ENCODE results near the gene FMNL2. TPM values are rescaled to one million over a fixed set of nuclear protein-coding genes. Genes with fewer than 3 reads are reported as not detected.

Gene FMNL2
- total and polyA plus RNA-seq, 4 donors, result 18.8 to 81.4 (median 38.4) TPM

DNA sequence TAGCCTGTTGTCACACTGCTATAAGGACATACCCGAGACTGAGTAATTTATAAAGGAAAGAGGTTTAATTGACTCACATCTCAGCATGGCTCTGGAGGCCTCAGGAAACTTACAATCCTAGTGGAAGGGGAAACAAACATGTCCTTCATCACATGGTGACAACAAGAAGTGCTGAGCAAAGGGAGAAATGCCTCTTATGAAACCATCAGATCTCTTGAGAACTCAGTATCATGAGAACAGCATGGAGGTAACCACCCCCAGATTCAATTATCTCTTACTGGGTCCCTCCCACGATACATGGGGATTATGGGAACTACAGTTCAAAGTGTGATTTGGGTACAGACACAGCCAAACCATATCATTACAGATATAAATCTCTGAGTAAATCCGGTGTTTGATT, 233.6 kb downstream of the FMNL2 start:
- no peak for ATAC-seq (ENCODE audit: insufficient read depth, low FRiP score)
- TF ChIP-seq, protein P1, sequence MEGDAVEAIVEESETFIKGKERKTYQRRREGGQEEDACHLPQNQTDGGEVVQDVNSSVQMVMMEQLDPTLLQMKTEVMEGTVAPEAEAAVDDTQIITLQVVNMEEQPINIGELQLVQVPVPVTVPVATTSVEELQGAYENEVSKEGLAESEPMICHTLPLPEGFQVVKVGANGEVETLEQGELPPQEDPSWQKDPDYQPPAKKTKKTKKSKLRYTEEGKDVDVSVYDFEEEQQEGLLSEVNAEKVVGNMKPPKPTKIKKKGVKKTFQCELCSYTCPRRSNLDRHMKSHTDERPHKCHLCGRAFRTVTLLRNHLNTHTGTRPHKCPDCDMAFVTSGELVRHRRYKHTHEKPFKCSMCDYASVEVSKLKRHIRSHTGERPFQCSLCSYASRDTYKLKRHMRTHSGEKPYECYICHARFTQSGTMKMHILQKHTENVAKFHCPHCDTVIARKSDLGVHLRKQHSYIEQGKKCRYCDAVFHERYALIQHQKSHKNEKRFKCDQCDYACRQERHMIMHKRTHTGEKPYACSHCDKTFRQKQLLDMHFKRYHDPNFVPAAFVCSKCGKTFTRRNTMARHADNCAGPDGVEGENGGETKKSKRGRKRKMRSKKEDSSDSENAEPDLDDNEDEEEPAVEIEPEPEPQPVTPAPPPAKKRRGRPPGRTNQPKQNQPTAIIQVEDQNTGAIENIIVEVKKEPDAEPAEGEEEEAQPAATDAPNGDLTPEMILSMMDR (IDR thresholded peaks at IDR 0.05; ENCODE audit: control extremely low read depth, extremely low read depth), result no peak
- H3K36me3 ChIP-seq (ENCODE audit: control insufficient read depth in 4 of 4, insufficient read depth in 4 of 4, low read length in 4 of 4), result no peaks in the 10 kb centered on the region
- no peaks in the 10 kb centered on the region for H3K9me3 ChIP-seq (ENCODE audit: control insufficient read depth in 4 of 4, insufficient read depth in 3 of 4, low read length in 3 of 4)
- no peak overlapping the region for H3K4me3 ChIP-seq
- H3K9ac ChIP-seq (ENCODE audit: insufficient read depth in 1 of 2, low read length in 2 of 2), result no peak overlapping the region
- H3K27me3 ChIP-seq (ENCODE audit: control insufficient read depth in 3 of 3, insufficient read depth in 3 of 3, low read length in 2 of 3), result no peaks in the 10 kb centered on the region
- DNase-seq, result no peak
- H3K4me1 ChIP-seq (ENCODE audit: control insufficient read depth in 5 of 5, insufficient read depth in 5 of 5, low read length in 5 of 5), result peaks cover 0 to 7% (median 0%) of the 10 kb centered on the region in 5 donors
- no peak overlapping the region for H3K27ac ChIP-seq (ENCODE audit: low read depth in 1 of 2, low read length in 1 of 2)
- 89 to 95% methylated on average over 3 of the region's 3 CpGs for WGBS, 2 donors

DNA sequence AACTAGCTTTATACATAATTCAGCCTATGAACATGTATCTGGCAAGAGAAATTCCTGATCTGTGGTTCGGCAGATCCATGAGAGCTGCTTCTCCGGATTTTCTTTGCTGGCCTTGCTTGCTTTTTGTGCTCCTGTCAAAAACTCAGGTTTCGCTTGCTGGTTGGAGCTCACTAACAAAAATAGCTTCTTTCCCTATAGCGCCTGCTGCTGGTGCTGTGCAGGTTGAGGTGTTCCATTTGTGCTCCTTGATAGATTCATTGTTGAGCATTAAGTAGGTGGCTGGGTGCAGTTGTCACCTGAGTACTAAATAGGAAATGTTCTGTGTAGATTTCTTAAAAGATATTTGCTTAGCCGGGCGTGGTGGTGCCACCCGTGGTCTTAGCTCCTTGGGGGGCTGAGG, 234.2 kb downstream of the FMNL2 start:
- Histone ChIP-seq H3K4me1 (ENCODE audit: control insufficient read depth in 5 of 5, insufficient read depth in 5 of 5, low read length in 5 of 5) (peaks cover 0 to 7% (median 0%) of the 10 kb centered on the region in 5 donors), H3K27ac (ENCODE audit: low read depth in 1 of 2, low read length in 1 of 2) (no peak overlapping the region), H3K9me3 (ENCODE audit: control insufficient read depth in 4 of 4, insufficient read depth in 3 of 4, low read length in 3 of 4) (no peaks in the 10 kb centered on the region), H3K9ac (ENCODE audit: insufficient read depth in 1 of 2, low read length in 2 of 2) (no peak overlapping the region), H3K36me3 (ENCODE audit: control insufficient read depth in 4 of 4, insufficient read depth in 4 of 4, low read length in 4 of 4) (no peaks in the 10 kb centered on the region), H3K4me3 (no peak overlapping the region), H3K27me3 (ENCODE audit: control insufficient read depth in 3 of 3, insufficient read depth in 3 of 3, low read length in 2 of 3) (no peaks in the 10 kb centered on the region)
- 94 to 95% methylated on average over 7 of the region's 7 CpGs for WGBS, 2 donors
- no peak for DNase-seq
- TF ChIP-seq, protein P1 (IDR thresholded peaks at IDR 0.05; ENCODE audit: control extremely low read depth, extremely low read depth), result no peak
- ATAC-seq (ENCODE audit: insufficient read depth, low FRiP score), result no peak

DNA sequence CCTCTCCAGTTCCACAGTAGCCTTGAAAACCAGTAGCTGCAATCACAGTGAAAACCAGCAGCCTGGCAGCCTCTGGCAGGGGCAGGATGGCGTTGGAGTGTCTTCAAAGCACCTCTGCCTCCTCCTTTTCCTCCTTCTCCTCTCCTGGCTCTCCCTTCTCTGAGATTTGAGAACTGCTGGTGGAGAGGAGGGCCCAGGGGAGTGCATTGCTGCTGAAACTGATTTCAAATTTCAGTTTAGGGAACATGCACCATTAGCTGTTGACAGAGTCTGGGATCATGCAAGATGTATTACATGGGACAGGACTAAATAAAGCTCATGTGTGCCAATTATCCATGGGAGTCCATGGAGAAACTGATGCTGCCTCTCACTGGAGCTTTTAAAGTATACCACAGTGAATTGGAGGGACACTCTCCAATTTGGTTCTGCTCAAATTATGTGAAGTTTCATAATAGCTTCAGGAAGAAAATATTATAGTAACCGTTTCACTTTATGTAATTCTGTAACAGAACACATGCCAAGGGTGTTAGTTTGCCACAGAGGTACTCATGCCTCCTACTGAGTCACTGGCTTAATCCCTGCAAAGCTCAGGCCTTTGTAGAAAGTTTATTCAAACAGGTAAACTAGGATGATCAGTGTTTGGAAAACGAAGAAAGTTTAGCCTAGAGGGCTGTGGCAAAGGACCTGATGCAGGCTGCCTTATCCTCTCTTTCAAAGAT, 236.2 kb downstream of the FMNL2 start:
- Histone ChIP-seq H3K27me3 (ENCODE audit: control insufficient read depth in 3 of 3, insufficient read depth in 3 of 3, low read length in 2 of 3) (no peaks in the 10 kb centered on the region), H3K36me3 (ENCODE audit: control insufficient read depth in 4 of 4, insufficient read depth in 4 of 4, low read length in 4 of 4) (no peaks in the 10 kb centered on the region), H3K9me3 (ENCODE audit: control insufficient read depth in 4 of 4, insufficient read depth in 3 of 4, low read length in 3 of 4) (no peaks in the 10 kb centered on the region), H3K27ac (ENCODE audit: low read depth in 1 of 2, low read length in 1 of 2) (no peak overlapping the region), H3K9ac (ENCODE audit: insufficient read depth in 1 of 2, low read length in 2 of 2) (no peak overlapping the region), H3K4me3 (no peak overlapping the region), H3K4me1 (ENCODE audit: control insufficient read depth in 5 of 5, insufficient read depth in 5 of 5, low read length in 5 of 5) (peaks cover 0 to 7% (median 0%) of the 10 kb centered on the region in 5 donors)
- WGBS, 2 donors, result 60% methylated on average over 3 of the region's 3 CpGs
- TF ChIP-seq, protein P1 (IDR thresholded peaks at IDR 0.05; ENCODE audit: control extremely low read depth, extremely low read depth), result no peak
- no peak for DNase-seq
- no peak for ATAC-seq (ENCODE audit: insufficient read depth, low FRiP score)
